DOHH2 (cell line): ENCODE data around the gene ICAM1.

Experiments used
- H3F3A ChIP-seq: fragments of 200-600 bp; sonication (generic), shearing (Covaris generic); 2 replicates; pipeline ENCODE4 v1.6.0; 2016; ENCODE audit warnings: antibody characterized with exemption, mild to moderate bottlenecking; ENCODE audit not compliant: control insufficient read depth, insufficient read depth
- H3K27ac ChIP-seq: fragments of 200-600 bp; sonication (generic); 2 replicates; pipeline ENCODE4 v1.5.1; 2014; ENCODE audit warnings: low read depth, mild to moderate bottlenecking, low read length, moderate library complexity
- H3K27me3 ChIP-seq: fragments of 200-600 bp; sonication (generic); 2 replicates; pipeline ENCODE4 v1.6.1; 2014; ENCODE audit warnings: mild to moderate bottlenecking, low read length, mixed read lengths; ENCODE audit not compliant: control insufficient read depth
- H3K36me3 ChIP-seq: fragments of 200-600 bp; sonication (generic); 2 replicates; pipeline ENCODE4 v1.6.1; 2014; ENCODE audit warnings: mild to moderate bottlenecking, low read length, moderate library complexity, mixed read lengths; ENCODE audit not compliant: control insufficient read depth
- H3K4me1 ChIP-seq: fragments of 200-600 bp; sonication (generic); 2 replicates; pipeline ENCODE4 v1.6.1; 2014; ENCODE audit warnings: mild to moderate bottlenecking, low read length, mixed read lengths; ENCODE audit not compliant: control insufficient read depth
- H3K4me2 ChIP-seq: fragments of 200-600 bp; sonication (generic); 2 replicates; pipeline ENCODE4 v1.6.0; 2014; ENCODE audit warnings: mild to moderate bottlenecking, low read length, moderate library complexity
- H3K4me3 ChIP-seq: fragments of 200-600 bp; sonication (generic); 2 replicates; pipeline ENCODE4 v1.5.1; 2014; ENCODE audit warnings: mild to moderate bottlenecking, low read length, mixed read lengths
- H3K79me2 ChIP-seq: fragments of 200-600 bp; sonication (generic); 2 replicates; pipeline ENCODE4 v1.6.1; 2014; ENCODE audit warnings: mild to moderate bottlenecking, low read length, mixed read lengths; ENCODE audit not compliant: control insufficient read depth
- H3K9me2 ChIP-seq: fragments of 200-600 bp; sonication (generic); replicated peaks from 2 replicates; pipeline ENCODE4 v1.6.1; 2014; ENCODE audit warnings: mild to moderate bottlenecking, low read length, mixed read lengths; ENCODE audit not compliant: control insufficient read depth
- H3K9me3 ChIP-seq: fragments of 200-600 bp; sonication (generic); 2 replicates; pipeline ENCODE4 v1.6.1; 2014; ENCODE audit warnings: antibody characterized with exemption, low read length, mixed read lengths; ENCODE audit not compliant: control insufficient read depth, insufficient read depth
- H4K20me1 ChIP-seq: fragments of 200-600 bp; sonication (generic); 2 replicates; pipeline ENCODE4 v1.6.0; 2014; ENCODE audit warnings: low read depth, mild to moderate bottlenecking, antibody characterized with exemption, low read length, moderate library complexity; ENCODE audit not compliant: control insufficient read depth, insufficient read depth
- CTCF ChIP-seq: fragments of 200-600 bp; sonication (generic); IDR thresholded peaks from one replicate; pipeline ENCODE4 v1.5.1; 2014; ENCODE audit warnings: antibody characterized with exemption, mild to moderate bottlenecking, low read depth, low read length; ENCODE audit not compliant: poor library complexity, severe bottlenecking
- EZH2phosphoT487 ChIP-seq: fragments of 200-600 bp; sonication (generic); IDR thresholded peaks from 2 replicates; pipeline ENCODE4 v1.6.1; 2017; ENCODE audit warnings: borderline replicate concordance, mild to moderate bottlenecking, antibody characterized with exemption, low read length, moderate library complexity, mixed read lengths

The ICAM1 gene

GRCh38 chr19:10321417-10321797, 50.5 kb downstream of the ICAM1 start:
- Histone ChIP-seq H3K9me3 (no peaks in the 10 kb centered on the region), H3K4me1 (peaks cover under 1% of the 10 kb centered on the region), H4K20me1 (no peaks in the 10 kb centered on the region), H3K4me3 (no peak overlapping the region), H3K36me3 (peaks cover 87% of the 10 kb centered on the region), H3K27ac (no peak overlapping the region), H3F3A (peaks cover 10% of the 10 kb centered on the region), H3K9me2 (no peaks in the 10 kb centered on the region), H3K27me3 (no peaks in the 10 kb centered on the region), H3K4me2 (no peak overlapping the region), H3K79me2 (no peaks in the 10 kb centered on the region; the same call in 1 of the 2 replicates)
- TF ChIP-seq CTCF (no peak), EZH2phosphoT487 (no peak)

DNA sequence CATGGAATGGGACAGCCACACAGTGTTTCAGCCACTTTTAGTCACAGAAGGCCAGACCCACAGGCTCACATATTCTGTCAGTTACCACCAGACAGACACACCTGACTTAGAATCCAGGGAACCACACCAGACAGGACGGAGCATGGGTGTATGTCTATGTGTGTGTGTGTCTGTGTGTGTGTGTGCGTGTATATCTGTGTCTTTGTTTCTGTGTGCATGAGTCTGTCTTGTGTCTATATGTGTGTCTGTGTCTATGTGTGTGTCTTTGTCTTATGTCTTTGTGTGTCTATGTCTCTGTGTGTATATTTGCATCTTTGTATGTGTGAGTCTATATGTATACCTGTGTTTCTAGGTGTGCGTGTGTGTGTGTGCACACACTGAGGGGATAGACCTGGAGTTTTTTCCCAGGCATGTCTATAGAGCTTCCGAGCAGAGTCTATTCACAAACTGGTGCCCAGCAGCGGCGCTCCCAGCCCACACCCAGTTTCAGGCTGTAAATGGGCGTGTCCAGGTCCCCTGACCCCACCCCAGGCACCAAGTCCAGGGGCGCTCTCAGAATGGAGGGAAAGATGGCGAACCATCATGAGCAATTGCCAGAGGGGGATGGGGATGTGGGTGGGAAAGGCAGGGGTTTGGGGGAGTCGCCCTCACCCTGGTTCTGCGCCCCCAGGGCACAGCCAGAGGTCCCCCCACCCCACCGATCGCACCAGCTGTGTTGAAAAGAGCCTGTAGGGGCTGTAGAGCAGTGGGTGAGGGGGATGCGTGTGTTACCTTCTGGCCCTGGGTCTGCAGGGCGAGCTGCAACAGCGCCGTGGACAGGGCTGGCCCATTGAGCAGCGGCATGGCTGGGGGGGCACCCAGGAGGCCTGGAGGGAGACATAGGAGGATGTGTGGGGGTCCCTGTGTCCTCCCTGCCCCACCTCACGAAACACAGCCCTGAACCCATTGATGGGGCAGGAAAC, 51.2 kb downstream of the ICAM1 start:
- H3K4me2 ChIP-seq: no peak overlapping the region
- H3K36me3 ChIP-seq: peaks cover 85% of the 10 kb centered on the region
- H3F3A ChIP-seq: peaks cover 6% of the 10 kb centered on the region; the same call in 1 of the 2 replicates
- TF ChIP-seq EZH2phosphoT487 (no peak), CTCF (no peak)
- no peak overlapping the region for H3K4me3 ChIP-seq
- H3K4me1 ChIP-seq: no peaks in the 10 kb centered on the region
- H3K9me2 ChIP-seq: no peaks in the 10 kb centered on the region
- no peaks in the 10 kb centered on the region for H3K27me3 ChIP-seq
- H3K9me3 ChIP-seq: no peaks in the 10 kb centered on the region
- H3K27ac ChIP-seq: no peak overlapping the region
- H3K79me2 ChIP-seq: peaks cover 3% of the 10 kb centered on the region
- no peaks in the 10 kb centered on the region for H4K20me1 ChIP-seq

DNA sequence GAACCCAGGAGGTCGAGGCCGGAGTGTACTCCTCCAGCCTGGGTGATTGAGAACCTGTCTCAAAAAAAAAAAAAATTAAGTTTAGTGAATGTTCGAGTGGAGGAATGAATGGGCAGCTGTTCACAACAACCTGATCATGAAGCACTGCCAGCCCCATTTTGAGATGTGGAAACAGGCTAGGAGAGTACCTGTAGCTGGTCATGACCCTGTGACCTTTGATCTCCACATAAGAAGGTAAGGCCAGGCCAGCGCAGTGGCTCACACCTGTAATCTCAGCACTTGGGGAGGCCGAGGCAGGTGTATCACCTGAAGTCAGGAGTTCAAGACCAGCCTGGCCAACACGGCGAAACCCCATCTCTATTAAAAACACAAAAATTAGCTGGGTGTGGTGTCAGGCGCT, 54.8 kb downstream of the ICAM1 start:
- Histone ChIP-seq H3K4me2 (no peak overlapping the region), H3K79me2 (peaks cover 37% of the 10 kb centered on the region), H4K20me1 (0 out of 2 replicates have a peak, but pooled peaks cover 6% of the 10 kb centered on the region), H3K9me3 (no peaks in the 10 kb centered on the region), H3K9me2 (no peaks in the 10 kb centered on the region), H3F3A (no peaks in the 10 kb centered on the region), H3K27me3 (no peaks in the 10 kb centered on the region), H3K4me3 (no peak overlapping the region), H3K36me3 (peaks cover 92% of the 10 kb centered on the region), H3K27ac (no peak overlapping the region), H3K4me1 (no peaks in the 10 kb centered on the region)
- TF ChIP-seq EZH2phosphoT487 (no peak), CTCF (no peak)
